ENCODE results near the gene ATG7. TPM values are rescaled to one million over a fixed set of nuclear protein-coding genes. Genes with fewer than 3 reads are reported as not detected.

Gene ATG7
- total RNA-seq, 4 donors from 2014 or later, result 49.4 to 145 (median 82.1) TPM

DNA sequence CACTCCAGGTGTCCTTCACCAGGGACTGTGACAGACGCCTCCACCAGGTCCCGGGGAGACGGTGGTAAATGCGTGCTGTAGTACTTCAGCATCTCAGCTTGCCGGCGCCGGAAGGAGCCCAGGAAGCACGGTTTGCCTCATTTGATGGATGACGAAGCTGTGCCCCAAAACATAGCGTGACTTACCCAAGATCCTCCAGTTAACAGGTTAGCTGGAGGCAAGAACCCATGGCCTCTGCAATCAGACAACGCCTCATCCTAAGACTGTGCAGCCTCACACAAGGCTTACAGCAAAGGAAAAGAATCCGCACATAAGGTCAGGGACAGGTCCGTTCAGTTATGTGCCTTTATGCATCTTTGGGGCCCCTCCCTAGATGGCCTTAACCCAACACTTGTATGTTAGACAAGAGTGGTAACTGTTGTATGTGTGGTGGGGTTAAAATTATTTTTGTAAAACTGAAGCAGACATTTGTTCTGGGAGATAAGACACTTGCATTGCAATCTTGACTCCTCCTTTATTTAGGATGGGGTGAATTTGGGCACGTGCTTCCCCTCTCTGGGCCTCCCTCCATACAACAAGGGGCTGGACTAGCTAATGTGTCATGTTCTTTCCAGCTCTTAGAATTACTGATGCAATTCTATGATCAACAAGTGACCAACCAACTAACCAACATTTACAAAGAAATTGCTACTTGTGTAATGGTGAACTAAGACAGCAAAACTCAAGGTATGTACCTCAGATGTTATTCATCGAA lies 332.1 kb downstream of the ATG7 start:
- H3K9me3 ChIP-seq, result no peaks in the 10 kb centered on the region
- peak overlapping the region; percentile 84 for H3K27ac ChIP-seq
- no peak overlapping the region for H3K4me3 ChIP-seq
- TF ChIP-seq POLR2A (IDR thresholded peaks at IDR 0.05), result no peak
- no peak for TF ChIP-seq POLR2AphosphoS5 (IDR thresholded peaks at IDR 0.05)
- TF ChIP-seq, protein P1, sequence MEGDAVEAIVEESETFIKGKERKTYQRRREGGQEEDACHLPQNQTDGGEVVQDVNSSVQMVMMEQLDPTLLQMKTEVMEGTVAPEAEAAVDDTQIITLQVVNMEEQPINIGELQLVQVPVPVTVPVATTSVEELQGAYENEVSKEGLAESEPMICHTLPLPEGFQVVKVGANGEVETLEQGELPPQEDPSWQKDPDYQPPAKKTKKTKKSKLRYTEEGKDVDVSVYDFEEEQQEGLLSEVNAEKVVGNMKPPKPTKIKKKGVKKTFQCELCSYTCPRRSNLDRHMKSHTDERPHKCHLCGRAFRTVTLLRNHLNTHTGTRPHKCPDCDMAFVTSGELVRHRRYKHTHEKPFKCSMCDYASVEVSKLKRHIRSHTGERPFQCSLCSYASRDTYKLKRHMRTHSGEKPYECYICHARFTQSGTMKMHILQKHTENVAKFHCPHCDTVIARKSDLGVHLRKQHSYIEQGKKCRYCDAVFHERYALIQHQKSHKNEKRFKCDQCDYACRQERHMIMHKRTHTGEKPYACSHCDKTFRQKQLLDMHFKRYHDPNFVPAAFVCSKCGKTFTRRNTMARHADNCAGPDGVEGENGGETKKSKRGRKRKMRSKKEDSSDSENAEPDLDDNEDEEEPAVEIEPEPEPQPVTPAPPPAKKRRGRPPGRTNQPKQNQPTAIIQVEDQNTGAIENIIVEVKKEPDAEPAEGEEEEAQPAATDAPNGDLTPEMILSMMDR (IDR thresholded peaks at IDR 0.05), result no peak
- no peak for TF ChIP-seq EP300 (IDR thresholded peaks at IDR 0.05)
- DNase-seq (ENCODE audit: low spot score in 2 of 2), result no peak
- 85% methylated on average over 15 of the region's 15 CpGs for WGBS
- H3K27me3 ChIP-seq, result no peaks in the 10 kb centered on the region
- H3K36me3 ChIP-seq, result no peaks in the 10 kb centered on the region
- H3K4me1 ChIP-seq, result peaks cover 71% of the 10 kb centered on the region

DNA sequence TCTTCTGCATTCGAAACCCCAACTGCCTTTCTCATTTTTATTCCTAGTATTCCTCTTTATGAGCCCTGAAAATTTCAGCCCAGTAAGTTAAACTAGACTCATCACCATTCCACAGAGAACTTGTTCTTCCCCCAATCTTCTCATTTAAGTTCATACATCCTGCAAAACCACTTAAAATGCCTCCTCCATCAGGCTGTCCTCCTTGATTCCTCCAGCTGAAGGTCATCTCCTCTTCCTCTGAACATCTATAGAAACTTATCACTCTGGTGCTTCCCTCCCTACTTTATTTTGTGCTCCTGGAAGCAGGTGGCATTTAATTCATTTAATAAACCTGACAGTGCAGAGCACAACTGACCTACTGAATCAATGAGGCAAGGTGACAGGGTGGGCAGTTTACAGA lies 333.2 kb downstream of the ATG7 start:
- Histone ChIP-seq H3K27me3 (no peaks in the 10 kb centered on the region), H3K9me3 (no peaks in the 10 kb centered on the region), H3K27ac (peak overlapping the region; percentile 35), H3K4me3 (no peak overlapping the region), H3K36me3 (no peaks in the 10 kb centered on the region), H3K4me1 (peaks cover 66% of the 10 kb centered on the region)
- no peak for DNase-seq (ENCODE audit: low spot score in 2 of 2)
- no peak for TF ChIP-seq POLR2A (IDR thresholded peaks at IDR 0.05)
- TF ChIP-seq, protein P1 (IDR thresholded peaks at IDR 0.05), result no peak
- no peak for TF ChIP-seq POLR2AphosphoS5 (IDR thresholded peaks at IDR 0.05)
- WGBS, result 95% methylated on average over 1 of the region's 1 CpG

DNA sequence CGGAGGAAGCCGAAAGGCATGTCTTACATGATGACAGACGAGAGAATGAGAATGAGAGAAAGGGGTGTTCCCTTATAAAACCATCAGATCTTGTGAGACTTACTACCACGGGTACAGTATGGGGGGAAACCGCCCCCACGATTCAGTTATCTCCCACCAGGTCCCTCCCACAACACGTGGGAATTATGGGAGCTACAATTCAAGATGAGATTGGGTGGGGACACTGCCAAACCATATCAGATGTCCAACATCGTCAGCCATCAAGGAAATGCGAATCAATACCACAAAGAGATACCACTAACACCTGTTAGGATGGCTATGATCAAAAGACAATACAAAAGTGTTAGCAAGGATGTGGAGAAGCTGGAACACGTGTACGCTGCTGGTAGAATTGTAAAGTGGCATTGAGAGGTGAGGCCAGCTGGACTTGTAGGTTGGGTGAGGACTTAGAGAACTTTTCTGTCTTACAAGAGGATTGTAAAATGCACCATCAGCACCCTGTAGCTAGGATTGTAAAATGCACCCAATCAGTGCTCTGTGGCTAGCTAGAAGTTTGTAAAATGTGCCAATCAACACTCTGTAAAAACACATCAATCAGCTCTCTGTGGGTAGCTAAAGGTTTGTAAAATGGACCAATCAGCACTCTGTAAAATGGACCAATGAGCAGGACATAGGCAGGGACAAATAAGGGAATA lies 334.0 kb downstream of the ATG7 start:
- no peaks in the 10 kb centered on the region for H3K36me3 ChIP-seq
- no peak for TF ChIP-seq POLR2AphosphoS5 (IDR thresholded peaks at IDR 0.05)
- TF ChIP-seq, protein P1 (IDR thresholded peaks at IDR 0.05), result no peak
- no peak for TF ChIP-seq POLR2A (IDR thresholded peaks at IDR 0.05)
- TF ChIP-seq EP300 (IDR thresholded peaks at IDR 0.05), result no peak
- 75% methylated on average over 11 of the region's 11 CpGs for WGBS
- H3K27ac ChIP-seq, result no peak overlapping the region
- no peaks in the 10 kb centered on the region for H3K9me3 ChIP-seq
- H3K4me3 ChIP-seq, result no peak overlapping the region
- no peaks in the 10 kb centered on the region for H3K27me3 ChIP-seq
- no peak for DNase-seq (ENCODE audit: low spot score in 2 of 2)
- peaks cover 66% of the 10 kb centered on the region for H3K4me1 ChIP-seq

DNA sequence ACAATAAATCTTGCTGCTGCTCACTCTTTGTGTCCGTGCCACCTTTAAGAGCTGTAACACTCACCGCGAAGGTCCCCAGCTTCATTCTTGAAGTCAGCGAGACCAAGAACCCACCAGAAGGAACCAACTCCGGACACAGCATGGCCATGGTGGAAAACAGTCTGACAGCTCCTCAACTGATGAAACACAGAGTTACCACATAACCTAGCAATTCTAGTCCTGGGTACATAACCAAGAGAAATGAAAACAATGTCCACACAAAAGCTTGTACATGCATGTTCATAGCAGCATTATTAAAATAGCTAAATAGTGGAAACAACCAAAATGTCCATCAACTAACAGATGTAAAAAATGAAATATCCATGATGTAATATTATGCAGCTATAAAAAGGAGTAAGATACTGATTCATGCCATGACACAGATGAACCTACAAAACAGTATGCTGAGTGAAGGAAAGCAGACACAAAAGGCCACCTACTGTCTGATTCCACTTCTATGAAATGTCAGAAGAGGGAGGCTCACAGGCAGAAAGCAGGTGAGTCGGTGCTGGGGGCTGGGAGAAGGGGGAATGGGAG lies 334.8 kb downstream of the ATG7 start:
- no peaks in the 10 kb centered on the region for H3K36me3 ChIP-seq
- H3K27me3 ChIP-seq, result no peaks in the 10 kb centered on the region
- peak overlapping the region; percentile 14 for H3K27ac ChIP-seq
- TF ChIP-seq, protein P1 (IDR thresholded peaks at IDR 0.05), result no peak
- TF ChIP-seq EP300 (IDR thresholded peaks at IDR 0.05), result no peak
- no peak for TF ChIP-seq POLR2AphosphoS5 (IDR thresholded peaks at IDR 0.05)
- TF ChIP-seq POLR2A (IDR thresholded peaks at IDR 0.05), result no peak
- H3K4me1 ChIP-seq, result peaks cover 66% of the 10 kb centered on the region
- H3K9me3 ChIP-seq, result no peaks in the 10 kb centered on the region
- H3K4me3 ChIP-seq, result no peak overlapping the region
- 88% methylated on average over 6 of the region's 6 CpGs for WGBS
- DNase-seq (ENCODE audit: low spot score in 2 of 2), result no peak

Other genes starting within 250 kb of the ATG7 start
- 10 to 100 TPM; 10.9 to 12.2 (median 11.4) TPM for gene HRH1, start 117.9 kb upstream of the ATG7 start, total RNA-seq